Measurements from ENCODE around the gene TGFBR1.

- TF ChIP-seq POLR2AphosphoS5 (IDR thresholded peaks at IDR 0.05; ENCODE audit: low read depth, low read length) (no peak), POLR2A (IDR thresholded peaks at IDR 0.05; ENCODE audit: low read depth, low read length) (no peak)
Observed at GRCh38 chr9:99074902-99075245, 30.0 kb upstream of the TGFBR1 start.
